KMS-11 (cell line): ENCODE results near the gene COL19A1.

Source experiments
- H2AFZ ChIP-seq: fragments of 200-600 bp; sonication (generic); 2 replicates; pipeline ENCODE4 v1.6.1; 2016; ENCODE audit warnings: antibody characterized with exemption, mixed run types, low read depth
- H3K27ac ChIP-seq: fragments of 200-600 bp; sonication (generic); 2 replicates; pipeline ENCODE4 v1.6.1; 2016; ENCODE audit warnings: mild to moderate bottlenecking, mixed run types
- H3K27me3 ChIP-seq: fragments of 200-600 bp; sonication (generic); 2 replicates; pipeline ENCODE4 v1.6.1; 2017; ENCODE audit warnings: mild to moderate bottlenecking, low read depth, mixed run types, moderate library complexity; ENCODE audit not compliant: insufficient read depth
- H3K36me3 ChIP-seq: fragments of 200-600 bp; sonication (generic); 2 replicates; pipeline ENCODE4 v1.6.1; 2017; ENCODE audit warnings: mild to moderate bottlenecking, mixed run types; ENCODE audit not compliant: insufficient read depth
- H3K4me1 ChIP-seq: fragments of 200-600 bp; sonication (generic); 2 replicates; pipeline ENCODE4 v1.6.1; 2016; ENCODE audit warnings: mild to moderate bottlenecking, low read depth, mixed run types; ENCODE audit not compliant: poor library complexity, severe bottlenecking
- H3K4me2 ChIP-seq: fragments of 200-600 bp; sonication (generic); 2 replicates; pipeline ENCODE4 v1.7.0; 2016; ENCODE audit warnings: mild to moderate bottlenecking, mixed run types
- H3K4me3 ChIP-seq: fragments of 200-600 bp; sonication (generic); IDR thresholded peaks from 2 replicates; pipeline ENCODE4 v1.6.1; 2017; ENCODE audit warnings: low read depth, low read length, mixed read lengths; ENCODE audit not compliant: insufficient read depth
- H3K79me2 ChIP-seq: fragments of 200-600 bp; sonication (generic); 2 replicates; pipeline ENCODE4 v1.6.1; 2016; ENCODE audit warnings: low read depth, mixed run types; ENCODE audit not compliant: insufficient read depth
- H3K9ac ChIP-seq: fragments of 200-600 bp; sonication (generic); 2 replicates; pipeline ENCODE4 v1.6.1; 2016; ENCODE audit warnings: mild to moderate bottlenecking, mixed run types
- H4K20me1 ChIP-seq: fragments of 200-600 bp; sonication (generic); 2 replicates; pipeline ENCODE4 v1.6.1; 2016; ENCODE audit warnings: mild to moderate bottlenecking, mixed run types; ENCODE audit not compliant: insufficient read depth
- CTCF ChIP-seq: fragments of 200-600 bp; sonication (generic); conservative IDR thresholded peaks from 2 replicates; pipeline ENCODE4 v1.6.1; 2017; ENCODE audit warnings: low read depth, mild to moderate bottlenecking, antibody characterized with exemption, low read length, moderate library complexity, mixed read lengths

COL19A1 gene

GRCh38 chr6:70162972-70163371, 296.6 kb downstream of the COL19A1 start:
- no peaks in the 10 kb centered on the region for H3K4me1 ChIP-seq
- no peaks in the 10 kb centered on the region for H4K20me1 ChIP-seq
- TF ChIP-seq CTCF: no peak
- H3K36me3 ChIP-seq: no peaks in the 10 kb centered on the region
- H3K9ac ChIP-seq: no peak overlapping the region
- H3K27me3 ChIP-seq: no peaks in the 10 kb centered on the region
- no peak overlapping the region for H2AFZ ChIP-seq
- no peaks in the 10 kb centered on the region for H3K79me2 ChIP-seq
- no peak overlapping the region for H3K4me2 ChIP-seq
- no peak overlapping the region for H3K27ac ChIP-seq
- no peak overlapping the region for H3K4me3 ChIP-seq

GRCh38 chr6:70163795-70164194, 297.4 kb downstream of the COL19A1 start:
- H3K4me2 ChIP-seq: no peak overlapping the region
- no peak overlapping the region for H3K9ac ChIP-seq
- no peaks in the 10 kb centered on the region for H3K27me3 ChIP-seq
- TF ChIP-seq CTCF: no peak
- no peak overlapping the region for H2AFZ ChIP-seq
- no peak overlapping the region for H3K27ac ChIP-seq
- no peaks in the 10 kb centered on the region for H4K20me1 ChIP-seq
- H3K79me2 ChIP-seq: no peaks in the 10 kb centered on the region
- no peak overlapping the region for H3K4me3 ChIP-seq
- no peaks in the 10 kb centered on the region for H3K36me3 ChIP-seq
- no peaks in the 10 kb centered on the region for H3K4me1 ChIP-seq

- Histone ChIP-seq H3K4me1 (no peaks in the 10 kb centered on the region), H2AFZ (no peak overlapping the region), H3K36me3 (no peaks in the 10 kb centered on the region), H4K20me1 (no peaks in the 10 kb centered on the region), H3K27ac (no peak overlapping the region), H3K9ac (no peak overlapping the region), H3K79me2 (no peaks in the 10 kb centered on the region), H3K4me2 (no peak overlapping the region), H3K4me3 (no peak overlapping the region), H3K27me3 (no peaks in the 10 kb centered on the region)
- no peak for TF ChIP-seq CTCF
These were observed 298.2 kb downstream of the COL19A1 start for GRCh38 chr6:70164556-70164955.

- H3K9ac ChIP-seq: no peak overlapping the region
- H3K27ac ChIP-seq: no peak overlapping the region
- 0 out of 2 replicates have a peak, but pooled peaks have one; percentile 32 for TF ChIP-seq CTCF
- H3K4me3 ChIP-seq: no peak overlapping the region
- H3K4me2 ChIP-seq: peak overlapping the region; percentile 42
- H2AFZ ChIP-seq: peak overlapping the region; percentile 38; the same call in 1 of the 2 replicates
- no peaks in the 10 kb centered on the region for H4K20me1 ChIP-seq
- no peaks in the 10 kb centered on the region for H3K4me1 ChIP-seq
- no peaks in the 10 kb centered on the region for H3K27me3 ChIP-seq
- no peaks in the 10 kb centered on the region for H3K79me2 ChIP-seq
- no peaks in the 10 kb centered on the region for H3K36me3 ChIP-seq
These were observed 300.0 kb downstream of the COL19A1 start for GRCh38 chr6:70166088-70166958.
